AG10803 (cell line): ENCODE measurements around the gene SLC49A4.
A peak's percentile ranks its signal among the peaks of the same experiment; 100 is the strongest.

Experiments used
- DNase-seq: peaks from one replicate; pipeline ENCODE4 v3.0.0; 2010; ENCODE audit warnings: low read depth
- H3K4me3 ChIP-seq: 2 replicates; pipeline ENCODE4 v1.5.1; 2011; ENCODE audit warnings: mild to moderate bottlenecking, low read length, control low read depth
- CTCF ChIP-seq: conservative IDR thresholded peaks from 2 replicates; pipeline ENCODE4 v1.5.1; 2011; ENCODE audit warnings: mild to moderate bottlenecking, low read length, control low read depth, inconsistent platforms

Gene SLC49A4

GRCh38 chr3:122797291-122797690 lies 2.4 kb downstream of the SLC49A4 start:
- TF ChIP-seq CTCF: no peak
- DNase-seq: peak; percentile 12
- H3K4me3 ChIP-seq: no peak overlapping the region

GRCh38 chr3:122799322-122799721 lies 4.5 kb downstream of the SLC49A4 start:
- no peak for TF ChIP-seq CTCF
- no peak for DNase-seq
- H3K4me3 ChIP-seq: no peak overlapping the region

GRCh38 chr3:122800031-122800430 lies 5.2 kb downstream of the SLC49A4 start:
- TF ChIP-seq CTCF: no peak
- no peak overlapping the region for H3K4me3 ChIP-seq
- no peak for DNase-seq

- DNase-seq: no peak
- no peak overlapping the region for H3K4me3 ChIP-seq
- TF ChIP-seq CTCF: no peak
These were observed 5.9 kb downstream of the SLC49A4 start for GRCh38 chr3:122800706-122801237.

GRCh38 chr3:122802323-122802722 lies 7.5 kb downstream of the SLC49A4 start:
- H3K4me3 ChIP-seq: no peak overlapping the region
- no peak for TF ChIP-seq CTCF
- DNase-seq: no peak

- no peak for TF ChIP-seq CTCF
- H3K4me3 ChIP-seq: no peak overlapping the region
- DNase-seq: no peak
These were observed 9.1 kb downstream of the SLC49A4 start for GRCh38 chr3:122803977-122804376.

- DNase-seq: no peak
- TF ChIP-seq CTCF: no peak
- no peak overlapping the region for H3K4me3 ChIP-seq
These were observed 15.9 kb downstream of the SLC49A4 start for GRCh38 chr3:122810734-122811133.
